H4 (cell line): ENCODE results near the gene HMGB4. TPM values are rescaled to one million over a fixed set of nuclear protein-coding genes. Genes with fewer than 3 reads are reported as not detected.

Experiments
- DNase-seq: peaks from one replicate; pipeline ENCODE4 v3.0.0-alpha.2; 2015; ENCODE audit warnings: low spot score
- total RNA-seq: library from RNA; depleted of rRNA; stranded (reverse); fragments of >200 nt; shearing (Covaris generic); gene quantifications from 2 replicates; pipeline ENCODE4 v1.2.3, GENCODE V29; 2014

HMGB4 gene
- total RNA-seq, 1 experiment from 2014 or later: not detected

GRCh38 chr1:33848205-33848937, 15.5 kb upstream of the HMGB4 start:
- no peak for DNase-seq

GRCh38 chr1:33849211-33849610, 14.7 kb upstream of the HMGB4 start:
- DNase-seq: no peak

DNA sequence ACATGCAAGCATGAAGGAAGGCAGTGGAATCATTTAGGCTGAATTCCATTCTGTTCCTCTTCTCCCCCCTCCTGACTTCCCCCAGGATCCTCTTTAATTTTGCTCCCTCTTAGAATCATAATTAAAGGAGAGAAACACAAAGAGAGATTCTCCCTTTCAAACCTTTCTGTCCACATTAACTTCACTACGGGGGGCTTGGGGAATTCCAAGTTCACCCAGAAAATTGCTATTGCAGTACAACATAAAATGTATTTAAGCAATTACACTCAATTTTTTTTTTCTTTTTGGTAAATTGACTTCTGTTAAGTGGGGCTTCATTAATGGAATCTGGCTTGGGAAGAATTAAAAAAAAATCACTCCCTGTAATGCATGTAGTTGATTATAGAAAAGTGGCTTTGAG, 13.4 kb upstream of the HMGB4 start:
- DNase-seq: no peak

- no peak for DNase-seq
Observed at GRCh38 chr1:33852711-33853110, 11.2 kb upstream of the HMGB4 start.

GRCh38 chr1:33853431-33853830, 10.4 kb upstream of the HMGB4 start:
- DNase-seq: no peak

- no peak for DNase-seq
Observed at GRCh38 chr1:33854091-33854490, 9.8 kb upstream of the HMGB4 start.

GRCh38 chr1:33860671-33861070, 3.2 kb upstream of the HMGB4 start:
- no peak for DNase-seq

DNA sequence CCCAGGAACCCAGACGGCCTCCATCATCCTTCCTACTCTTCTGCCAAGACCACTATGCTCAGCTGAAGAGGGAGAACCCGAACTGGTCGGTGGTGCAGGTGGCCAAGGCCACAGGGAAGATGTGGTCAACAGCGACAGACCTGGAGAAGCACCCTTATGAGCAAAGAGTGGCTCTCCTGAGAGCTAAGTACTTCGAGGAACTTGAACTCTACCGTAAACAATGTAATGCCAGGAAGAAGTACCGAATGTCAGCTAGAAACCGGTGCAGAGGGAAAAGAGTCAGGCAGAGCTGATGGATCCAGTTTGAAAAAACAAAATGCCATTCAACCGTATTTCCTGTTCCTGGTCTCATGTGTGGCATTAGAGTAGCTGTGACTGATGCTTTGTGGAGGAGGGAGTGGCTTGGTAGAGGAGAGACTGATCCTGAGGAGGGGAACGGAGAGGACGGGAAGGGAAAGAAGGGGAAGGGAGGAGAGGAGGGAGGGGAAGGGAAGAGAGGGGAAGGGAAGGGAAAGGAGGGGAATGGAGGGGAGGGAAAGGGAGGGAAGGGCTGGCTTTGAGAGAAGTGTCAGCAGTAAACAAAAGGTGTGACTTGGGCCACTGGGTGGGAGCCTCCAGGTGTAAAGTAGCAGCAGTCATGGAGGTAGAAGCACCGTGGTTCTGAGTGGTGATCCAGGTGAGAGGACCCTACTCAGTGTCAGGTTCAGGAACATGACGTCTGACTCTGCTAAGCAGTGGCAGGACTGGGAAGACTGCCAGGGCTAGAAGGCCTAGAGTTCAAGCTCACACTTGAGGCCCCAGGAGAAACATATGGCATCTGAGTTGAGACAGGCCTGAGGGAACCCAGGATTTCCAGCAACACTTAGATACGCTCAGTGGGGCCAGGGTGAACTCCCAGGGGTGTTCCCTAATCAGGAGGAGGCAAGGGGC, 846 bp downstream of the HMGB4 start:
- DNase-seq: no peak

GRCh38 chr1:33866281-33866680, 2.4 kb downstream of the HMGB4 start:
- no peak for DNase-seq

DNA sequence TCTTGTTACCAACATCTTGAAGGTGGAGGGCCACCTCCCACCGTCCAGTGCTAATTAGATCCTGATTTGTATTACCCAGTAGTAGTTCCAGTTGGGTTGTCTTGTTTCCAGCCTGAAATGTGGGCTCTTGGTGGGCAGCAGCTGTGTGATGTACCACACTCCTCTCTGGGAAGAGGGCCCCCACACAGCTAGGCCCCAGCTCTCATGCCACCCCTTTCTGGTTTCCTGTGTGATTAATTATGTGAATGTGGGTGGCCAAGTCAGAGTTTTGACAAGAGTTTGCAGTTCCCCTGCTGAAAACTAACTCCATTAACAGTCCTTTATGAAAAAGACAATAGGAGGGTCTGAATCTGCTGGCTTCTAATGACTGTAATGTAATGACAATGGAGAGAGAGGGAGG, 3.8 kb downstream of the HMGB4 start:
- no peak for DNase-seq

DNA sequence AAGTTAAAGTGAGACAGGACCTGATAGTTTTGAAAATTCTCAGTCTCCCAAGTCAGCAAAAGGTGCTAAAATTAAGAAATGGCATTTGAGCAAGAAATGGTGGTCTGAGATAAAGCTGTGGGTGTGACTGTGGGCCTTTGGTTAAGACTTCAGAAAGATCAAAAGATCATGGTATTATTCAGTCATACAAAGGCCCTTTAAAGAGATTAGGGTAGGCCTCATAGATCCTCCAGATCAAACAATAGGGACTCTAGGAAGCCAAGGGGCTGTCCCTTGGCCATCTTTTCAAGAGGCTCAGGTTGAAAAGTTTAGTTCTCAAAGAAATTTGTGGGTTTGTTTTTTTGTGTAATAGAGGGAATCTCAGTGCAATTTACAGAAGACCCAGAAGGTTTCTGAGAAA, 8.4 kb downstream of the HMGB4 start:
- DNase-seq: no peak

GRCh38 chr1:33872683-33873082, 8.8 kb downstream of the HMGB4 start:
- DNase-seq: no peak

GRCh38 chr1:33874636-33875035, 10.8 kb downstream of the HMGB4 start:
- DNase-seq: no peak

DNA sequence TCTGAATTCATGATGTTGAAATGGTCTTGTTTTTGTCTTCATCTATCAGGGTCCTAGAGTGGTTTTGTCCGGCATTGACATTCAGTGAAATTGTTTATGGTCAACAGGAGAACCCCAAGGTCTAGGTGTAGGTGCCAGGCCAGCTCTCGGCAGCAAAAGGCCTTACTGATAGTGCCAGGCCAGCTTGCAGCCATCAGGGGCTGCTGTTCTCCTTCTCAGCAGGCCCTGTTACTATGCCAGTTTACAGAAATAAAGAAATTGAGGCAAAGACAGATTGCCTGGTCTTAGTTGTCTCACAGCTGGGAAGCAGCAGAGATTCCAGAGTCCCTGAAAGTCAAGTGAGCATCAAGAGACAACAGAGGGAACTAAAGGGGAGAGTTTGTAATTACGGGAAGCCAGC, 12.0 kb downstream of the HMGB4 start:
- DNase-seq: no peak

- no peak for DNase-seq
Observed at GRCh38 chr1:33876970-33877650, 13.2 kb downstream of the HMGB4 start.

DNA sequence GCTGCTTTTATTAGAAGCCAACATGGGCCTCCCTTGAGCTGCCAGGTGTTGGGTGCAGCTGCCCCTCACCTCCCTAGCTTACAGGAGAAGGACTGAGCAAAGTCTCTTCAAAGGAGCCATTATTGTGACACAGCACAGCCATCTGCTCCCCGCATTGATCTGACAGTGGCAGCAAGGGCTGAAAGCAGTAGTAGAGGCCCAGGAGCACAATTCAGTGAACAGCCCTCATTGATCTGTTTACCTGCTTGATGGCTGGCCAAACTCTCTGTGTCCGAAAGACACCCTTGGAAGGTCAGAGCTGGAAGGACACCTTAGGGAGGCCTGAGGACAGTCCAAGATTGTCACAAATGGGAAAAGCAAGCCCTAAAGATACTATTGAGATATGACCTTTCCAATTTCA, 14.5 kb downstream of the HMGB4 start:
- no peak for DNase-seq

- no peak for DNase-seq
Observed at GRCh38 chr1:33880305-33880704, 16.4 kb downstream of the HMGB4 start.

DNA sequence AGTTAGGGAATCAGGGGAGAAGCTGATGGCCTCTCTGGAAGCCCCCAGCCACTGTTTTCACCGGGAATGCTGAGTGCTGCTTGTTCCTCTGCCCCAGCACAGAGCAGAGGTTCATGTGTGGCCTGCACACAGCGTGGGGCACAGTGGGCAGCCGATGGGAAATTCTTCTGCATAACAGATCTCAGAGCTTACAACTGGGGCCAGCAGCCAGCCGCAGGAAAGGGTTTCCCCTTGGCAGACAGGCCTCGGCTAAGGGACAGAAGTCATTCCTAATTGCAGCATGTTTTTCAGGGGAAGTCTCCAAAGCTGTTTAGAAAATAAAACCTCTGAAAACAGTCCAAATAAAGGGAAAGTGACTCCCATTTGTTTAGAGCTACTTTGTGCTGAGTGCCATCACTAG, 22.6 kb downstream of the HMGB4 start:
- no peak for DNase-seq

GRCh38 chr1:33893147-33893830, 29.4 kb downstream of the HMGB4 start:
- DNase-seq: no peak

- DNase-seq: no peak
Observed at GRCh38 chr1:33895396-33895795, 31.5 kb downstream of the HMGB4 start.

DNA sequence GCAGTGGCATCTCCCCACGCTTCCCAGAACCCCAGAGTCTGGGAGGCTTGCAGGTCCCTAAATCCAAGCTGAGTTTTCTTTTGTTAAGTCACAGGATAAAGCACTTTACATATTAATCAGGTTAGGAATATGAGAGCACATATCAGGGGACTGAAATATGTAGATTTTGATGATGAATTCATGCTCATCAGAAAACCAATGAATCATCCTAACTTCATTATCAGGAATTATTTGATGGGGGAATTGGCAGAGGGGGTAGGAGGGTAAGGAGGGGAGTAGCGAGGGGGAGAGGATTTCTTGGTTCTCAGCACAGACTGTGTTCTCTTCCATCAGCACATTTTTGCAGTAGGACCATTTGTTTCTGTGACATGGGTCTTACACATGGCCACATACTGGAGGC, 32.1 kb downstream of the HMGB4 start:
- no peak for DNase-seq
